Left forelimb (tissue), 1 donor: ENCODE measurements around the gene NAT14.
"Not testable (repeated sequence)": the region's sequence is repeated elsewhere in the genome, so short reads cannot be mapped to it uniquely, and the experiment has no call there.

Experiments used
- DNase-seq: peaks from one replicate; pipeline ENCODE4 v3.0.0-alpha.2; 2018; ENCODE audit warnings: low spot score

Gene NAT14, protein sequence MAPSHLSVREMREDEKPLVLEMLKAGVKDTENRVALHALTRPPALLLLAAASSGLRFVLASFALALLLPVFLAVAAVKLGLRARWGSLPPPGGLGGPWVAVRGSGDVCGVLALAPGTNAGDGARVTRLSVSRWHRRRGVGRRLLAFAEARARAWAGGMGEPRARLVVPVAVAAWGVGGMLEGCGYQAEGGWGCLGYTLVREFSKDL

DNA sequence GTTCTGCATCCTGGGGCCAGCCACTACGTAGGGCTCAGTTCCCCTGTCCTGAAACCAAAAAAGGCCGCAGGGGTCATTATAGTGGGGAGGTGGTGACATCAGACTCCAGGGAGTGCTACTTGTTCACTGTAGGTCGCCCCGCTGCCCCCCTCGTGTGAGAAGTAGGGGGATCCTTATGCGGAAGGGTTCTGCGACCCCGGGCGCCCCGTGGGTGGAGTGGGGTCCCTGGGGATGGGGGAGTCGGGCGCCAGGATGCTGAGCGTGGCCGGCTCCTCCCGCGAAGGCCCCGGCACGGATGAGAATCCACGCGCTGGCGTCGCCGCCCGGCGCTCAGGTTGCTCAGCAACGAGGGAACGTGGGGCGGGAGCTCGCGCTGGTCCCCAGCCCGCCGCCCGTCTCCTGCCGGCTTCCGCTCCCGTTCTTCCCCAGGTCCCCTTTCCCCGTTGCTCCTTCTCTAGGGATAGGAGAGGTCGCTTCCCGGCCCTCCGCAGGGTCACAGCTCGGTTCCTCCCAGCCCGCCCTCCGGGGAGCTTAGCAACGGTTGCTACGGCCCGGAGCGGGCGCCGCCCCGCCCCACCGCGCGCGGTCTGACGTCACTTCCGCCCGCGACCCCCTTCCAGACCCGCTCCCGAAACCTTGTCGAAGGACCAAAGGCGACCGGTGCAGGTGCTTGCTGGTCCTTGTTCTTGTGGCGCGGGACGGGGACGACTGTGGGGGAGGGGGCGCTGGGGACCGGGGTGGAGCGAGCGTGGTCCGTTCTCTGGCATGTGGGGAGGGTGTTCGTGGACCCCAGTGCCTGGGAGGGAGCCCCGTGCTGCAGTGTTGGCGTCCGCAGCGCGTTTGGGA, at the start of gene NAT14:
Gene NAT14, plus strand, starts transcription at position 596 of the 846 bp plus-strand sequence. CDS start 521 bp downstream, outside the sequence.
- peak; percentile 91 for DNase-seq

DNA sequence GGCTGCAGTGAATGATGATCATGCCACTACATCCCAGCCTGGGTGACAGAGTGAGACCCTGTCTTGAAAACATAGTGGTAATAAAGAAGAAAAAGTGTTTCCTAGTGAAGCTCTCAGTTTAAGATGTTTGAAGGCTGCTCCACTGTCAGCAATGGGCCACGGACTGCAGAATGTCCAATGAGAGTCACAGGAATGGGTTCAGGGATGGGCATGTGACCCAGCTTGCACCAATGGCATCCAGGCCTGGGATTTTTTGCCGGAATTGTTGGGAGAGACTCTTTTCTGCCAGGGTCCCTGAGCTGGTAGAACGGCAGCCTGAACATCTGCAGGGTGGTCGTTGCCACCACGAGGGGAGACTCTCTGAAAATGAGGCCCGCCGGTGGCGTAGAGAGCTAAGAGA, 48.1 kb upstream of the NAT14 start:
- DNase-seq = no peak

DNA sequence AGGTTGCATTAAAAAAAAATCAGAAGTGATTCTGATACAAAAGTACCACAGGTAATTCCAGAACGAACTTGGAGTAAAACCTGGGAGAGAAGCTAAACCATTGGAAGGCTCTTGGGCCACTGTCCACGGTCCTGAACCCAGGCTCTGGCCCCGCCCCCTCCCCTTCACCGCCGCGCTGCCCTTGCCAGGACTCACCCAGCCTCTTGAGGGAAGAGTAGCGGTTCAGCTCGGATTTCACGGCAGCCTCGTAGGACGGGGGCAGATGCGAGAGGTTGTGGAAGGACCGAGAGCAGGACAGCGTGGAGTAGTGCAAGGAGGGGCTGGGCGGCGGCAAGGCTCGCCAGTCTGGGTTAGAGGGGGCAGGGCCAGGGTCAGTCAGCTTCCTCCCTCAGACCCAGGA, 47.6 kb upstream of the NAT14 start:
- DNase-seq = peak; percentile 86

DNA sequence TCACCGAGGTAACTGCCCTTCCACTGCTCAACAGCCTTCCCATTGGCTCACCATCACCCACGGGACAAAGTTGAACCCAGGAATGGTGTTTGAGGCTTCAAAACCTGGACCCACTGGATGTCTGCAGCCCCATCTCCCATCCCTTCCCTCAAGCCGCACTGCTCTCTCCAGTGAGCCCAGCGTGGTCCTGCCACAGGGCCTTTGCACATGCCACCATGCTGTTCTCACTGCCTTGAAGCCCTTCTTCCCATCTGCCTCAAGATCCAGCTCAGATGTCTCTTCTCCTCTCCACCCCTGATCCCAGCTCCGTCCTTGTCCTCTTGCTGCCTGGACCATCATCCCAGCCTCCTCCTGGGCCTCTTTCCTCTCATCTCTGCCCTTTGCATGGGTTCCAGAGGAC, 45.9 kb upstream of the NAT14 start:
- no peak for DNase-seq

DNA sequence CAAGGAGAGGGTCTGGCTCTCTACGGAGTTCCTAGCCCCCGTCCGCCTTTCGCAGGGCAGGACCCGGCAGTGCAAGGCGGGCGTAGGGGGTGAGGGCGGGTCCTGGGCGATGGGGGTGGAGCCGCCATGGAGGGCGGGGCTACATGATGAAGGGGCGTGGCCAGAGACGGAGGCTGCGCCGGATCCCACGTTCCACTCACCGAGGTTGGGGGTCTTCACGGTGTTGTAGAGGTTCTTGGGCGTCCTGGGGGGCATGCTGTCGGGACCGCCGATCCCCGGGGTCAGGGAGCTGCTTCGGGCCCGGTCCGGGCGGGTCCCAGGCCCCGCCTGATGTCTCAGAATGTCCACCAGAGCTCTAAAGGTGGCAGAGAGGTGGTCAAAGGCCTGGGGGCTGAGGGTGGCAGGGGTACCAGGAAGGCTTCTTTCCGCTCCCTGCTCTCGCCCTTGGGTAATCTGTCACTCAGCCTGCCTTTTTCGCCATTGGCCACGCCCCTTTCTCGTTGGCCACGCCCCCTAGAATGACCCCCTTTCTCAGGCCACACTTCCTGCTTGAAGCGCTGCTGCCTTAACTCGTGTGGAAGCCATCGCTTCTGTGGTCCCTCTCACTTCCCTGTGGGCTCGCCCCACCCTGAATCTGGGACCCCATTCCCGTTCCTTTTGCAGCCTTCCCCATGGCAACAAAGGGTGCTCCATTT, 44.4 kb upstream of the NAT14 start:
- DNase-seq = no peak

DNA sequence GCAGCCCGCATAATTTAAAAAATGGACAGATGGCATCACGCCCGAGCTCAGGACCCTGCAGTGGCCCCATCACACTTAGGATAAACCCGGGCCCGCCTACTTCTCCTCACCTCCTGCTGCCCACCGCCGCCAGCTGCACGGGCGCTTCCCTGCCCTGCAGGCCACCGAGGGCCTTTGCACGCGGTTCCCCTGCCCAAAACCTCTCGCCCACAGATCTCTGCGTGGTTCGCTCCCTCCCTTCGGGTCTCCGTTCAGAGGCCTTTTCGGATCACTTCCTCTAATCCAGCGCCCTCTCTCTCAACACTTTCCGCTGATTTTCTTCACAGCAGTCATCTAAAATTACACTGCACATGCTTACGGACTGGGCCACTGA, 43.7 kb upstream of the NAT14 start:
- DNase-seq = no peak

DNA sequence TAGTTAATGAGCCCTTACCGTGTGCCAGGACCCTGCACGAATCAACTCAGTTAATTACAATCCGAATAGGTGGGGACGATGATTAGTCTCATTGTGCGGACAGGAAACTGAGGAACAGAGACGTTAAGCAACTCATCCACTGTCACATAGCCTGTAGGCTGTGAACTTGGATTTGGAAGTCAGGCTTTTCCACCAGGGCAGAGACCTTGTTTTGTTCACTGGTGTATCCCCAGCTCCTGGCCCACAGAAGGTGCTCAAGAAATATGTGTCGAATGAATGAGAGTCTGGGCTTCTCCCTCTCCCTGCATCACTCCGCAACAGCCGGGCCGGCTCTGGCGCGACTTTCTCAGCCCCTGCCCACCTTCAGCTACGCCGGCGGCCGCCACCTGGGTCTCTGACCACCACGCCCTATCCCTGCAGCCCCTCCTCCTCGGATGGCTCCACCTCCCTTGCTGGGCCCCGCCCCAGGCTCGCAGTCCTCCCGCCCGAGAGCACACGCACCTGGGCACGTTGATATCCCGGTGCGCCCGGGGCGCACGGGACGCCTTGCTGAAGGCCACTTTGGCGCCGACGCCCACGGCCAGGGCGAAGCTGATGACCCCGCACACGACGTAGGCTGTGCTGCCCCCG, 43.2 kb upstream of the NAT14 start:
- DNase-seq = no peak

DNA sequence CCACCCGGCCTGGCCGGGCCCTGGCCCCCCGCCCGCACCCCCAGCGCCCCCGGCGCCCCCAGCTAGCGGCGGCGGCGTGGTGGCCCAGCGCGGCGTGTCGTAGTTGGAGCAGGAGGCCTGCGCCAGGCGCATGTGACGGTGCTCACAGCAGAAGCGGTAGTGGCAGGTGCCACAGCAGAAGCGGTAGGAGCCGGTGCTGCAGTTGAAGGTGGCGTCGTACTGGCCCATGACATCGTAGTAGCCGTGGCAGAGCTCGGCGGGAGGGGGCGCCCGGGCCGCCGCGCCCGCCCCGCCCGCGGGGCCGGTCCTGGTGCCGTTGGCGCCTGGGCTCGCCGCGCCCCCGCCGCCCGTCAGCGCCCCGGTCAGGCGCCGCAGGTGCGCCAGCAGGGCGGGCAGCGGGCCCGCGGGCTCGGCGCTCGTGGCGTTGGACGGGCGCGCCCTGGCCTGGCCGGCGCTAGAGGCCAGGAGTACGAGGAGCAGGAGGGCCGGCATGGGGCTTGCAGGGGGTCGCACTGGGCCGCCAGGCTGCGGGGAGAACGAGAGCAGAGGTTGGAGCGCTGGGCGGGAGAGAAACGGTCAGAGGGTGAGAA, 42.5 kb upstream of the NAT14 start:
- no peak for DNase-seq

DNA sequence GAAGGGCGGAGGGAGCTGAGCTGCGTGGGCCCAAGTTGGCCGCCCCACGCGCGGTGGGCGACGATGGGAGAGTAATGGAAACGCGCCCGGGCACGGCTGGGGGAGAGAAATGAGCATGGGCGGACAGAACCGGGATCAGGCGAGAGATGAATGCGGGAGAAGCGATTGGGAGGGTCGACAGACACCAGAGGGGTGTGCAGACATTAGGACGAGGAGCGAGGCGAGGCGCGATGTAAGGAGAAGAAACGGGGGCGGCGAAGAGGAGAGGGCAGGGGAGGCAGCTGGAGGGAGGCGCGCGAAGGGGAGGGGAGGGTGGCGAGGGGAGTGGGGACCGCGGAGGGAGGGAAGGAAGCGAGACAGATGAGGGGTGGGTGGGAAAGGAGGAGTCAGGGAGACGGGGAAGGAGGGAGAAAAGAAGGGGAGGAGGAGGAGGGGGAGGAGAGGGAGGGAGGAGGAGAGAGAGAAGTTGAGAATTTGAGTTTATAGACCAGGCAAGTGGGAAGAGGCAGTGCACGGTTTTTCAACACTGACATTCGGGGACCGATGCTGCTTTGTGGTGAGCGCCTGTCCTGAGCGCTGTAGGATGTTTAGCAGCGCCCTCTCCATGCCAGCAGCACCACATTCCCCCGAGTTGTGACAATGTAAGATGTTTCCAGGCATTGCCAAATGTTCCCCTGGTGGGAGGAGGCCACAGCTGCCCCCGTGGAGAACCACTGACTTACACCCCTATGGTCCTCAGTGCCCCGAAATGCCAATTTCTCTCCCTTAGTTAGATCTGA, 41.8 kb upstream of the NAT14 start, which contains the start of gene SHISA7:
Gene SHISA7, minus strand, starts transcription at position 256 of the 779 bp plus-strand sequence. CDS start 437 bp downstream, outside the sequence.
- DNase-seq = no peak

DNA sequence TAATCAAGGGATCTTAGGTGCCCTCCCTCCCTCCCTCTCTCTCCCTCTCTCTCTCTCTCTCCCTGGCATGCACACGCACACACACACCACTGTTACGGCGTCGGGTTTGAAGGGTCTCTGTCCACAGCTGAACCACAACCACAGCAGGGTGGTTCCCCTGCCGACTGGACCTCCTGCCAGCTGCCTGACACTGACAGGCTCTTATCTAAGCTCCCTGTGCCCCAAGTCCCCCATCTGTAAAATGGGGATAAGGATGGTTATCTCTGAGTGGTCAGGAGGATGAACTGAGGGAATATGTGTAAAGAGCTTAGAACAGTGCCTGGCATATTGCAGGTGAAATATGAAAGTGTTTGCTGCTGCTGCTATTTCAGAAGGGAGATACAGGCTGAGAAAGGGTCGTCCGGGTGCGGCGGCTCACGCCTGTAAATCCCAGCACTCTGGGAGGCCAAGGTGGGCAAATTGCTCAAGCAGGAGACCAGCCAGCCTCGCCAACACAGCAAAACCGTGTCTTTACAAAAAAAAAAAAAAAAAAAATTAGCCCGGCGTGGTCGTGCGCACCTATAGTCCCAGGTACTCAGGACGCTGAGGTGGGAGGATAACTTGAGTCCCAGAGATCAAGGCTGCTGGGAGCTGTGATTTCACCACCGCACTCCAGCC, 41.0 kb upstream of the NAT14 start:
- no peak for DNase-seq

DNA sequence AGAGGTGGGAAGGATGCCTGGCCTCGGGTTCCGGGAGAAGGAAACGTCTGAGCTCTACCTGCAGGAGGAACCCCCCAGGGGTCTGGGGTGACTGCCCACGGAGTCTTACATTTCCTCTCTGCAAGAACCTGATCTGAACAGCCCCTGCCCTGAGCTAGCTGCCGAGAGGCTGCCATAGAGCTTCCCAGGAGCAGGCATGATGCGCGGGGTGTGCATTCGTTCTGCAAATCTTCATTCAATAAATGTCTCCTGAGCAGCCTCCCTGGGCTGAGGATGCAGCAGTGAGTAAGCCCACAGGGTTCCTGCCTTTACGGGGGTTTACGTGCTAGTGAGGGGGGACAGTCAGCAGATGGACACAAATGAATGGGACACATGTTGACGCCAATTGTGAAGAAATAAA, 40.3 kb upstream of the NAT14 start:
- no peak for DNase-seq

DNA sequence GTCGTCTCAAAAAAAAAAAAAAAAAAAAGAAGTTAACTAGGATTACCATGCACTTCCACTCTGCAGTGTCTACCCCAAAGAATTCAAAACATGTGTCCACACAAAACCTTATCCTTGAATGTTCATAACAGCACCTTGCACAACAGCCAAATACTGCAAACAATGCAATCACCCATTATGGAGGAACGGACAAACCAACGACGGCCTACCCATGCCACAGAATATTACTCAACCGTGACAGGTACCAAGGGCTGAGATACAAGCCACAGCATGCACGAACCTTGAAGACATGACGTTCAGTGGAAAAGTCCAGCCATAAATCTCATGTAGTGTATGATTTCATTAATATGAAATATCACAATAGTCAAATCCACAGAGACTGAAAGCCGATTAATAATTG, 38.9 kb upstream of the NAT14 start:
- no peak for DNase-seq

DNA sequence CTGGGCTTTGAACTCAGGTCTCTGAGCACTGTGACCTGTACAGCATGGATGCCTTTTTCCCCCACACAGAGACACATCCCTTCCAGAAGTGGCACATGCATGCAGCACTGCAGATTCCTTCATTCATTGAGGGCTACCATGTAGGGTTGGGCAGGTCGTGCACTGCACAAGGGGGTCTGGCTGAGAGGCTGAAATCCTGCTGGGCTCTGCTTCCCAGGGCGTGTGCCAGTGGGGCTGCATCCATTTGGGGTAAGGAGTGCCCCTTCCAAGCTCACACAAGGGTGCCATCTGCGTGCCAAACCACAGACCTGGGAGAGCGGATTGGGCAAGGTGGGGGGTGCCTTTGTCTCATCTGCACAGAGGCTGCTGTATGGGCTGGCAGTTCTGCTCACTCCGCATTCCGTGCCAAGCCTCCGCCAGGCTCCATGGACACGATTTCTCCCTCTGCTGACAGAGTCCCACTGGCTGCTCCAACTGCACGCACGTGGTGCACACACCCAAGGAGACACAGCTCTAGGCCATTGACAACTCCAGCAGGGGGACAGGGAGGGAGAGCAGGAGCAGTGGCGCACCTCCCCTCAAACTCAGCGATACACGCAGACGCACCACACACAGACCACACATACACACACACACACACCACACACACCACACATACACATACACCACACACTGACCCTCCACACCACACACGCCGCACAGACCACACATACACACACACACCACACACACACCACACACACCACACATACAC, 37.4 kb upstream of the NAT14 start:
- no peak for DNase-seq

DNA sequence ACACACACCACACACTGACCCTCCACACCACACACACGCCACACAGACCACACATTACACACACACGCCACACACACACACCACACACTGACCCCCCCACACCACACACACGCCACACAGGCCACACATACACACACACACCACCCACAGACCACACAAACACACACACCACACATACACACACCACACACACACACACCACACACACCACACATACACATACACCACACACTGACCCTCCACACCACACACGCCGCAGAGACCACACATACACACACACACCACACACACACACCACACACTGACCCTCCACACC, 36.9 kb upstream of the NAT14 start:
- DNase-seq = not testable (repeated sequence)

DNA sequence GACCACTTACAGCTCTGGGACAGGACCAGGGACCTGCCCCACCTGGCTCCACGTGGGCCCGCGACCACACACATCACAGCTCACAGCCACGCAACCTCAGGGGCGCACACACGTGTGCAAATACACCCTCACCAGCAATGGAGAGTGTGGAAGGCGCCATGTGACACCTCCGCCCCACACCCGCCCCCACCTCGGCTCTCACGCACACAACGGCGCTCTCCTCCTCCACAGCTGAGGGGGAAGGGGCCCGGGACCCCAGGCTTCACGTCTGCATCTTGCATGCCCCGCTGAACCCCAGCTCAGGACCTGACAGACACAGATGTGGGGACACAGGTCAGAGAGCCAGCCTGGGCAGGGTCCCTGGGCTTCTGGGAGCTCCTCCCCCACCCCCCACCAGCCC, 35.5 kb upstream of the NAT14 start:
- DNase-seq = no peak

DNA sequence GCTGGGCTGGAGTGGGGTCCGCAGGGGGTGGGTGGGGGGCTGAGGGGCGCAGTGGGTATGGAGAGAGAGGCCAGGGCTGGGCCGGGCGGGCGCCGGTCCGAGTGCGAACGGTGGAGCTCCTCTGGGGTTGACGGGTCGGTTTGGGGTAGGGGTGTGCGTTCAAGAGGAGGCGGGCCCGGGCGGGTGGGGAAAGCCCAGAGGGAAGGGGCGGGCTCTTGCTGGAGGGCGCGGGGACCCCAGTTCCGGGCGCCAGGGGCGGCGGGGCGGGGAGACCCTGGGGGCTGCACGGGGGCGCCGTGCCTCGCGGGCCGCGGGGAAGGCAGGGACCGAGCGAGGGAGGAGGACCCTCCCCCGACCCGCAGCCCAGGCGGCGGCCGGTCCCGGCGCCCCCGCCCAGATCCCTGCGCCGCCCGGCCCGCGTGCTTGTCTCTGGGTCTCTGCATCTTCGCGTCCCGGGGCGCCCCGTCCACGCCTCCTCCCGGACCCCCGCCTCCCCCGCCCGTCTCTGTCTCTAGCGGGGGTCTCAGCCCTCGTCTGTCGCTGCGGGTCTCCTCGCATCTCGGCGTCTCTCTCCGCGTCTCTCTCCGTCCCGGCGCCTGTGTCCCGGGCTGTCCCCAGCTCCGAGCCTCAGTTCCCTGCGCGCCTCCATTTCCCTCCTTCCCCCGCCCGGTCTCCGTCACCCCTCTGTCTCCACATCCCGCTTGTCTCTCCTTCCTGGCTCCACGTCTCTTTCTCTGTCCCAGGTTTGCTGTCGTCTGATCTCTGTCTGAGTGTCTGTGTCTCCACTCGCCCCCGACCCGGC, 33.6 kb upstream of the NAT14 start:
- no peak for DNase-seq

DNA sequence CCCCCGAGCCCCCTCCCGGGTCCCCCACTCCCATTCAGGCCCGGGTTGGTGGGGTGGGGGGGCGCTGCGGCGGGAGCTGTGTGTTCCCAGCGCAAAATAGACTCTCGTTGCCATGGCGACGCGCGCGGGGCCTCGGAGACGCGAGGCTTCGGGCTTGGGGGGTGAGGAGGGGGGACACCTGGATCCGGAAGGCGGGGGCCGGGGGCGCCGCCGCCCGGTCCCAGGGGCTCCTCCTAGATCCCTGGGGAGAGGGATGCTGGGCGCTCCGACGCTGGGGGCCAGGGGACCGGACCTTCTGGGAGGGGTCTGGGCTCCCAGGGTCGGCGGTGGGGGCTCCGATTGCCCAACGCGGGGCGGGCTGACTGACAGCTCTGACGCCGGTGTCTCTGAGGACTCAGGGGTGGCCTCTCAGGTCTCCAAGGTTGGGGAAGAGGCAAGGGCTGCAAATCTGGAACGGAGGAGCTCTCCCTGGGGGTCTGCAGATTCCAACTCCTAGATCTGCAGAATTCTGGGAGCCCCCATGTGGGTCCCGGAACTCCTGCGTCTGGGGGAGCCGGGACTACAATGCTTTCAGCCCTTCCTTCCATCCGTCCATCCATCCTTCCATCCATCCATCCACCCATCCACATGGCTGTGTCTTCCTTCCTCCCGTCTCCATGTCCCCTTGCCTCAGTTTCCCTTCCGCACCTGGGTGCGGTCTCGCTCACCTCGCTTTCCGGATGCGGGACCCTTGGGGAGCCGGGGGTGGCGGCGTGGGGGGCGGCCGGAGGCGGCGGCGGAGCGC, 32.8 kb upstream of the NAT14 start:
- no peak for DNase-seq

DNA sequence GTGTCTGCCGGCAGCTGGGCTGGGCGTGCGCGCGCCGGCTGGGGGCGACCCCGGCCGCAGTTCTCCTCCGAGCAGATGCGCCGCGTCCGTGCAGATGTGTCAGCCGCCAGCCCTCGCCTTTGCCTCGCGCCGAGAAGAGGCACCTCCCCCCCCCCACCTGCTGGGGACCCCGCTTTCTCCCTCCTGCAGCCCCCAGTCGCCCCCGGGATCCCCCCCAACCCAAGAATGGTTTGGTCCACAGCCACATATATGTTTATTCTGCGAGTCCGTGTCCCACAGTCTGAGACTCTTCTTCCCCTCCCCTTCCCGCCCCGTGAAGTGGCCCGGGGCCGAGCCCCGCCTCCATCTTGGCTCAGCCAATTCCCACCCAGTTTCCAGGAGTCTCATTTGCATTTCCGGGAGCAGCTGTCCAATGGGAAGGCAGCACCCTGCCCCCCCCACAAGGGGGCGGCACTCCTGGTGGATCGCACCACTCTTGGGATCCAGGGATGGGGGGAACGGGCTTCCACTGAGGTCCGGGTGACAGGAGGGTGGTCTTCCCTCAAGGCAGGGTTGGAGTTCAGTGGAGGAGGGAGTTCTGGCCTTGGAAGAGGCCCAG, 32.1 kb upstream of the NAT14 start:
- DNase-seq = peak; percentile 96
